GM12878 (cell line): ENCODE measurements around the gene LMO7. TPM values are rescaled to one million over a fixed set of nuclear protein-coding genes. Genes with fewer than 3 reads are reported as not detected.

Source experiments
- ATAC-seq: fragments of 200-7000 bp; cut with Tn5 transposase; 3 replicates; pipeline ENCODE4 v1.9.1; 2020; ENCODE audit warnings: mild to moderate bottlenecking, moderate library complexity
- BruUV-seq: library from RNA; stranded (reverse); fragments of 400-500 nt; replicated peaks from 2 replicates; lab custom pipeline; 2021; lab: Mats Ljungman, UMichigan
- CTCF ChIA-PET: fragments of 300-600 bp; sonication (Branson Sonifier 250); formaldehyde crosslinking; extraction: SDS; loops from one replicate; lab custom pipeline; 2021; ENCODE audit warnings: inconsistent platforms; lab: Yijun Ruan, JAX
- POLR2A ChIA-PET: fragments of 350-600 bp; formaldehyde crosslinking; extraction: SDS; loops from one replicate; lab custom pipeline; 2021; ENCODE audit warnings: inconsistent platforms; lab: Charles Lee
- RAD21 ChIA-PET: fragments of 300-600 bp; sonication (Branson Sonifier 250); formaldehyde crosslinking; loops from one replicate; lab custom pipeline; 2023; ENCODE audit warnings: antibody characterized with exemption; ENCODE audit not compliant: unreplicated experiment; lab: Charles Lee
- SMC1A ChIA-PET: fragments of 300-600 bp; sonication (Branson Sonifier 250); formaldehyde crosslinking; loops from one replicate; lab custom pipeline; 2023; ENCODE audit not compliant: unreplicated experiment, uncharacterized antibody; lab: Charles Lee
- DNase-seq: peaks from one replicate; pipeline ENCODE4 v3.0.0-alpha.2; 2011; ENCODE audit warnings: low read depth, low spot score
- FAIRE-seq: peaks from 3 replicates; lab custom pipeline; 2011; peaks lifted over from hg19 to GRCh38; lab: Jason Lieb, UNC
- H2AFZ ChIP-seq: 2 replicates; pipeline ENCODE4 v1.6.0; 2011; ENCODE audit warnings: low read depth, low read length, control low read depth; ENCODE audit not compliant: control insufficient read depth
- H3K27ac ChIP-seq: 2 replicates; pipeline ENCODE4 v1.5.1; 2011; ENCODE audit warnings: control low read depth; ENCODE audit not compliant: control insufficient read depth, insufficient read depth
- H3K27me3 ChIP-seq, 2 experiments: replicated peaks in 1 of 2; 2 replicates each; pipeline versions ENCODE4 v1.6.0 to v1.6.1; 2011; ENCODE audit warnings: low read length in 1 of 2; ENCODE audit not compliant: control insufficient read depth in 2 of 2, insufficient read depth in 2 of 2
- H3K36me3 ChIP-seq, 2 experiments: 2 replicates each; pipeline ENCODE4 v1.5.1; 2011; ENCODE audit warnings: low read length in 1 of 2; ENCODE audit not compliant: control insufficient read depth in 2 of 2, insufficient read depth in 2 of 2
- H3K4me1 ChIP-seq: 2 replicates; pipeline ENCODE4 v1.6.1; 2011; ENCODE audit warnings: mild to moderate bottlenecking, low read length, moderate library complexity, mixed read lengths; ENCODE audit not compliant: control insufficient read depth, insufficient read depth
- H3K4me2 ChIP-seq: 2 replicates; pipeline ENCODE4 v1.6.0; 2011; ENCODE audit warnings: control low read depth; ENCODE audit not compliant: control insufficient read depth, insufficient read depth
- H3K4me3 ChIP-seq: fragments of 200-600 bp; sonication (generic); 2 replicates; pipeline ENCODE4 v1.5.1; 2016
- H3K79me2 ChIP-seq: 2 replicates; pipeline ENCODE4 v1.6.0; 2011; ENCODE audit warnings: low read length; ENCODE audit not compliant: control insufficient read depth, insufficient read depth
- H3K9ac ChIP-seq: 2 replicates; pipeline ENCODE4 v1.8.0; 2011; ENCODE audit warnings: low read length, control low read depth, mixed read lengths; ENCODE audit not compliant: control insufficient read depth, insufficient read depth
- H3K9me3 ChIP-seq: replicated peaks from 3 replicates; pipeline ENCODE4 v1.5.1; 2011; ENCODE audit warnings: mild to moderate bottlenecking, low read length; ENCODE audit not compliant: control insufficient read depth, insufficient read depth
- H4K20me1 ChIP-seq: 2 replicates; pipeline ENCODE4 v1.6.0; 2011; ENCODE audit not compliant: control insufficient read depth, insufficient read depth
- CHD1 ChIP-seq: IDR thresholded peaks from 2 replicates; pipeline ENCODE4 v1.6.1; 2012; ENCODE audit warnings: low read depth, low read length, improper control_type of control experiment
- IKZF1 ChIP-seq: fragments of 450-650 bp; conservative IDR thresholded peaks from 2 replicates; pipeline ENCODE4 v1.6.1; 2017; ENCODE audit warnings: antibody characterized with exemption, mild to moderate bottlenecking
- JUNB ChIP-seq: IDR thresholded peaks from 2 replicates; pipeline ENCODE4 v1.6.1; 2016; ENCODE audit warnings: antibody characterized with exemption, mild to moderate bottlenecking
- KAT2A ChIP-seq: conservative IDR thresholded peaks from 2 replicates; pipeline ENCODE4 v1.6.1; 2011; ENCODE audit warnings: low read depth, low read length; ENCODE audit not compliant: control insufficient read depth
- MEF2A ChIP-seq: IDR thresholded peaks from 2 replicates; pipeline ENCODE4 v1.6.1; 2011; ENCODE audit warnings: low read depth, mild to moderate bottlenecking, low read length, moderate library complexity; ENCODE audit not compliant: insufficient read depth
- NFIC ChIP-seq: IDR thresholded peaks from 2 replicates; pipeline ENCODE4 v1.6.1; 2012; ENCODE audit warnings: low read depth, mild to moderate bottlenecking, inconsistent platforms, low read length, moderate library complexity
- RB1 ChIP-seq: fragments of 450-650 bp; formaldehyde crosslinking; IDR thresholded peaks from 2 replicates; pipeline ENCODE4 v1.6.1; 2017; ENCODE audit warnings: mild to moderate bottlenecking, borderline replicate concordance
- TAF1 ChIP-seq: IDR thresholded peaks from 2 replicates; pipeline ENCODE4 v1.6.1; 2011; ENCODE audit warnings: mild to moderate bottlenecking, low read depth, low read length, borderline replicate concordance
- WGBS: methylation state at CpG from one replicate; pipeline ENCODE4 v1.1.6; 2016; ENCODE audit warnings: low lambda C conversion rate; ENCODE audit not compliant: insufficient replicate concordance, insufficient coverage; ENCODE audit errors: missing lambda C conversion rate; 5-methylcytosine and 5-hydroxymethylcytosine counted together
- in situ Hi-C: fragments of 300-500 bp; cut with MboI; formaldehyde crosslinking; loops from 9 replicates; pipeline ENCODE4 v1.14.3; 2018; ENCODE audit warnings: mixed read lengths
- intact Hi-C: fragments of 100-400 bp; cut with micrococcal nuclease; formaldehyde crosslinking; loops from one replicate; pipeline ENCODE4 v1.14.2; 2022; ENCODE audit not compliant: unreplicated experiment
- polyA plus RNA-seq, 11 experiments: library from polyadenylated mRNA; depleted of rRNA in 4 of 11; unstranded in 6 of 11; stranded (reverse) in 5 of 11; fragments of >200 nt; fragmentation: Nextera tagmentation in 4 of 11; fragmentation: Illumina TruSeq in 1 of 11; extraction: Ambion mirVana in 4 of 11; extraction: Trizol in 1 of 11; gene quantifications; 1 replicate in 1 of 11; 2 replicates in 10 of 11; pipeline versions ENCODE4 v1.2.1 to v1.2.3, GENCODE V29; 2011 to 2016; ENCODE audit warnings: inconsistent platforms in 2 of 11, missing spikeins in 2 of 11, low read depth in 1 of 11
- total RNA-seq, 4 experiments: library from RNA; depleted of rRNA in 3 of 4; stranded (reverse); fragments of >200 nt in 3 of 4; fragmentation: Illumina TruSeq in 1 of 4; extraction: Trizol in 1 of 4; gene quantifications; 2 replicates each; pipeline versions ENCODE4 v1.2.1 to v1.2.3, GENCODE V29; 2013 to 2021
- TF ChIP-seq, protein P1 (sequence below): fragments of 150-350 bp; IDR thresholded peaks from 2 replicates; pipeline ENCODE4 v1.6.1; 2014; ENCODE audit warnings: mild to moderate bottlenecking, low read depth, low read length
- TF ChIP-seq, protein P2 (sequence below): fragments of 450-650 bp; IDR thresholded peaks from 2 replicates; pipeline ENCODE4 v1.6.1; 2018; ENCODE audit warnings: mild to moderate bottlenecking, low read depth, moderate library complexity; ENCODE audit not compliant: partially characterized antibody
- TF ChIP-seq, protein P3 (sequence below): fragments of 450-650 bp; formaldehyde crosslinking; IDR thresholded peaks from 2 replicates; pipeline ENCODE4 v1.4.0; 2020; ENCODE audit warnings: mild to moderate bottlenecking, moderate library complexity
- TF ChIP-seq, protein P4 (sequence below): fragments of 450-650 bp; IDR thresholded peaks from 2 replicates; pipeline ENCODE4 v1.6.1; 2016; ENCODE audit warnings: mild to moderate bottlenecking, moderate library complexity, borderline replicate concordance

The LMO7 gene
- total and polyA plus RNA-seq, 10 of the 15 experiments (the other 5 are each of a cell fraction or from before 2014, with no cell fraction given): 8.5 to 67.8 (median 36.8) TPM

DNA sequence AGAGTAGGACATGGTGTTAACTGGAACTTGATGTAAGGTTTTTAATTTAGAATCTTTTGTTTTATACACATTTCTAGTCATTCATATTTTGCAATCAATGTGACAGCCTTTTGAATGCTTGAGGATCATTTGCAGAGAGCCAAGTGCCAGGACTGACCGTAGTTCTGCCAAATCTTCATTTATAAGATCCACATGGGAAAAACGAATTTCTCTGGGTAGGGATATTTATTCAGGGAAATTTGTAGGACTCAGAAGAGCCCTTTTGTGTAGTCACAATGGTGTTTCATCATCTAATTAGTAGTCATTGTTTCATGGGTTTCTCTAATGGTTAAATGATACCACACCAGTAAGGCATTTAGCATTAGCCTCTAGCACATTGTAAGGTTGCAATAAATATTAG is 161.1 kb downstream of the LMO7 start:
- no TSS peak for BruUV-seq
- Histone ChIP-seq H3K4me2 (no peak overlapping the region), H3K27me3 (no peaks in the 10 kb centered on the region), H3K4me1 (no peaks in the 10 kb centered on the region), H2AFZ (no peak overlapping the region), H3K27ac (no peak overlapping the region), H4K20me1 (no peaks in the 10 kb centered on the region), H3K9ac (no peak overlapping the region), H3K36me3 (no peaks in the 10 kb centered on the region), H3K4me3 (no peak overlapping the region), H3K79me2 (no peaks in the 10 kb centered on the region; the same call in 1 of the 2 replicates), H3K9me3 (no peaks in the 10 kb centered on the region; the same call in 2 of the 3 replicates)
- in situ Hi-C loops (no loop called here), intact Hi-C loops (loop anchor here (5.0 kb wide), 1 partner anchor 100 kb away; no protein-coding TSS in a partner anchor)
- ChIA-PET POLR2A (no interaction called here), RAD21 (no interaction called here), SMC1A (interaction anchor here (1.1 to 6.6 kb wide), 3 partner anchors 8 to 101 kb away, joined by 3 to 64 read pairs (median 11); no protein-coding TSS in a partner anchor), CTCF (interaction anchor here (0.9 to 4.8 kb wide), 2 partner anchors 101 to 104 kb away, joined by 3 to 76 read pairs; no protein-coding TSS in a partner anchor)
- no peak for DNase-seq
- no peak for ATAC-seq
- FAIRE-seq: no peak
- 53% methylated on average over 2 of the region's 2 CpGs for WGBS
- TF ChIP-seq CHD1 (no peak), KAT2A (no peak), NFIC (no peak), IKZF1 (no peak), TAF1 (no peak), RB1 (no peak), JUNB (no peak), MEF2A (no peak)
- TF ChIP-seq, protein P1, sequence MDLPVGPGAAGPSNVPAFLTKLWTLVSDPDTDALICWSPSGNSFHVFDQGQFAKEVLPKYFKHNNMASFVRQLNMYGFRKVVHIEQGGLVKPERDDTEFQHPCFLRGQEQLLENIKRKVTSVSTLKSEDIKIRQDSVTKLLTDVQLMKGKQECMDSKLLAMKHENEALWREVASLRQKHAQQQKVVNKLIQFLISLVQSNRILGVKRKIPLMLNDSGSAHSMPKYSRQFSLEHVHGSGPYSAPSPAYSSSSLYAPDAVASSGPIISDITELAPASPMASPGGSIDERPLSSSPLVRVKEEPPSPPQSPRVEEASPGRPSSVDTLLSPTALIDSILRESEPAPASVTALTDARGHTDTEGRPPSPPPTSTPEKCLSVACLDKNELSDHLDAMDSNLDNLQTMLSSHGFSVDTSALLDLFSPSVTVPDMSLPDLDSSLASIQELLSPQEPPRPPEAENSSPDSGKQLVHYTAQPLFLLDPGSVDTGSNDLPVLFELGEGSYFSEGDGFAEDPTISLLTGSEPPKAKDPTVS: no peak
- TF ChIP-seq, protein P2, sequence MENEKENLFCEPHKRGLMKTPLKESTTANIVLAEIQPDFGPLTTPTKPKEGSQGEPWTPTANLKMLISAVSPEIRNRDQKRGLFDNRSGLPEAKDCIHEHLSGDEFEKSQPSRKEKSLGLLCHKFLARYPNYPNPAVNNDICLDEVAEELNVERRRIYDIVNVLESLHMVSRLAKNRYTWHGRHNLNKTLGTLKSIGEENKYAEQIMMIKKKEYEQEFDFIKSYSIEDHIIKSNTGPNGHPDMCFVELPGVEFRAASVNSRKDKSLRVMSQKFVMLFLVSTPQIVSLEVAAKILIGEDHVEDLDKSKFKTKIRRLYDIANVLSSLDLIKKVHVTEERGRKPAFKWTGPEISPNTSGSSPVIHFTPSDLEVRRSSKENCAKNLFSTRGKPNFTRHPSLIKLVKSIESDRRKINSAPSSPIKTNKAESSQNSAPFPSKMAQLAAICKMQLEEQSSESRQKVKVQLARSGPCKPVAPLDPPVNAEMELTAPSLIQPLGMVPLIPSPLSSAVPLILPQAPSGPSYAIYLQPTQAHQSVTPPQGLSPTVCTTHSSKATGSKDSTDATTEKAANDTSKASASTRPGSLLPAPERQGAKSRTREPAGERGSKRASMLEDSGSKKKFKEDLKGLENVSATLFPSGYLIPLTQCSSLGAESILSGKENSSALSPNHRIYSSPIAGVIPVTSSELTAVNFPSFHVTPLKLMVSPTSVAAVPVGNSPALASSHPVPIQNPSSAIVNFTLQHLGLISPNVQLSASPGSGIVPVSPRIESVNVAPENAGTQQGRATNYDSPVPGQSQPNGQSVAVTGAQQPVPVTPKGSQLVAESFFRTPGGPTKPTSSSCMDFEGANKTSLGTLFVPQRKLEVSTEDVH: no peak
- TF ChIP-seq, protein P3, sequence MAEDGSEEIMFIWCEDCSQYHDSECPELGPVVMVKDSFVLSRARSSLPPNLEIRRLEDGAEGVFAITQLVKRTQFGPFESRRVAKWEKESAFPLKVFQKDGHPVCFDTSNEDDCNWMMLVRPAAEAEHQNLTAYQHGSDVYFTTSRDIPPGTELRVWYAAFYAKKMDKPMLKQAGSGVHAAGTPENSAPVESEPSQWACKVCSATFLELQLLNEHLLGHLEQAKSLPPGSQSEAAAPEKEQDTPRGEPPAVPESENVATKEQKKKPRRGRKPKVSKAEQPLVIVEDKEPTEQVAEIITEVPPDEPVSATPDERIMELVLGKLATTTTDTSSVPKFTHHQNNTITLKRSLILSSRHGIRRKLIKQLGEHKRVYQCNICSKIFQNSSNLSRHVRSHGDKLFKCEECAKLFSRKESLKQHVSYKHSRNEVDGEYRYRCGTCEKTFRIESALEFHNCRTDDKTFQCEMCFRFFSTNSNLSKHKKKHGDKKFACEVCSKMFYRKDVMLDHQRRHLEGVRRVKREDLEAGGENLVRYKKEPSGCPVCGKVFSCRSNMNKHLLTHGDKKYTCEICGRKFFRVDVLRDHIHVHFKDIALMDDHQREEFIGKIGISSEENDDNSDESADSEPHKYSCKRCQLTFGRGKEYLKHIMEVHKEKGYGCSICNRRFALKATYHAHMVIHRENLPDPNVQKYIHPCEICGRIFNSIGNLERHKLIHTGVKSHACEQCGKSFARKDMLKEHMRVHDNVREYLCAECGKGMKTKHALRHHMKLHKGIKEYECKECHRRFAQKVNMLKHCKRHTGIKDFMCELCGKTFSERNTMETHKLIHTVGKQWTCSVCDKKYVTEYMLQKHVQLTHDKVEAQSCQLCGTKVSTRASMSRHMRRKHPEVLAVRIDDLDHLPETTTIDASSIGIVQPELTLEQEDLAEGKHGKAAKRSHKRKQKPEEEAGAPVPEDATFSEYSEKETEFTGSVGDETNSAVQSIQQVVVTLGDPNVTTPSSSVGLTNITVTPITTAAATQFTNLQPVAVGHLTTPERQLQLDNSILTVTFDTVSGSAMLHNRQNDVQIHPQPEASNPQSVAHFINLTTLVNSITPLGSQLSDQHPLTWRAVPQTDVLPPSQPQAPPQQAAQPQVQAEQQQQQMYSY (CRISPR knock-in tag): no peak
- TF ChIP-seq, protein P4, sequence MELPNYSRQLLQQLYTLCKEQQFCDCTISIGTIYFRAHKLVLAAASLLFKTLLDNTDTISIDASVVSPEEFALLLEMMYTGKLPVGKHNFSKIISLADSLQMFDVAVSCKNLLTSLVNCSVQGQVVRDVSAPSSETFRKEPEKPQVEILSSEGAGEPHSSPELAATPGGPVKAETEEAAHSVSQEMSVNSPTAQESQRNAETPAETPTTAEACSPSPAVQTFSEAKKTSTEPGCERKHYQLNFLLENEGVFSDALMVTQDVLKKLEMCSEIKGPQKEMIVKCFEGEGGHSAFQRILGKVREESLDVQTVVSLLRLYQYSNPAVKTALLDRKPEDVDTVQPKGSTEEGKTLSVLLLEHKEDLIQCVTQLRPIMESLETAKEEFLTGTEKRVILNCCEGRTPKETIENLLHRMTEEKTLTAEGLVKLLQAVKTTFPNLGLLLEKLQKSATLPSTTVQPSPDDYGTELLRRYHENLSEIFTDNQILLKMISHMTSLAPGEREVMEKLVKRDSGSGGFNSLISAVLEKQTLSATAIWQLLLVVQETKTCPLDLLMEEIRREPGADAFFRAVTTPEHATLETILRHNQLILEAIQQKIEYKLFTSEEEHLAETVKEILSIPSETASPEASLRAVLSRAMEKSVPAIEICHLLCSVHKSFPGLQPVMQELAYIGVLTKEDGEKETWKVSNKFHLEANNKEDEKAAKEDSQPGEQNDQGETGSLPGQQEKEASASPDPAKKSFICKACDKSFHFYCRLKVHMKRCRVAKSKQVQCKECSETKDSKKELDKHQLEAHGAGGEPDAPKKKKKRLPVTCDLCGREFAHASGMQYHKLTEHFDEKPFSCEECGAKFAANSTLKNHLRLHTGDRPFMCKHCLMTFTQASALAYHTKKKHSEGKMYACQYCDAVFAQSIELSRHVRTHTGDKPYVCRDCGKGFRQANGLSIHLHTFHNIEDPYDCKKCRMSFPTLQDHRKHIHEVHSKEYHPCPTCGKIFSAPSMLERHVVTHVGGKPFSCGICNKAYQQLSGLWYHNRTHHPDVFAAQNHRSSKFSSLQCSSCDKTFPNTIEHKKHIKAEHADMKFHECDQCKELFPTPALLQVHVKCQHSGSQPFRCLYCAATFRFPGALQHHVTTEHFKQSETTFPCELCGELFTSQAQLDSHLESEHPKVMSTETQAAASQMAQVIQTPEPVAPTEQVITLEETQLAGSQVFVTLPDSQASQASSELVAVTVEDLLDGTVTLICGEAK: no peak
